Suprapubic skin (tissue), 4 donors: Measurements from ENCODE around the gene FER.

Experiments
- EP300 ChIP-seq: sonication (generic); formaldehyde crosslinking; IDR thresholded peaks from one replicate; pipeline ENCODE4 v1.6.1; 2017; ENCODE audit warnings: antibody characterized with exemption
- POLR2A ChIP-seq, 2 donors: fragments of 450-650 bp; IDR thresholded peaks; one replicate each; pipeline ENCODE4 v1.6.1; 2017; ENCODE audit warnings: antibody characterized with exemption in 2 of 2, mild to moderate bottlenecking in 2 of 2, moderate library complexity in 2 of 2
- POLR2AphosphoS5 ChIP-seq, 3 donors: sonication (generic); formaldehyde crosslinking; IDR thresholded peaks; one replicate each; pipeline ENCODE4 v1.6.1; 2017; ENCODE audit warnings: antibody characterized with exemption in 3 of 3
- TF ChIP-seq, protein P1 (sequence below), 2 donors: fragments of 200-600 bp in 1 of 2; fragments of 450-650 bp in 1 of 2; sonication (generic) in 1 of 2; IDR thresholded peaks; one replicate each; pipeline ENCODE4 v1.5.1; 2016 to 2019; ENCODE audit warnings: antibody characterized with exemption in 2 of 2, mild to moderate bottlenecking in 1 of 2, moderate library complexity in 1 of 2

DNA sequence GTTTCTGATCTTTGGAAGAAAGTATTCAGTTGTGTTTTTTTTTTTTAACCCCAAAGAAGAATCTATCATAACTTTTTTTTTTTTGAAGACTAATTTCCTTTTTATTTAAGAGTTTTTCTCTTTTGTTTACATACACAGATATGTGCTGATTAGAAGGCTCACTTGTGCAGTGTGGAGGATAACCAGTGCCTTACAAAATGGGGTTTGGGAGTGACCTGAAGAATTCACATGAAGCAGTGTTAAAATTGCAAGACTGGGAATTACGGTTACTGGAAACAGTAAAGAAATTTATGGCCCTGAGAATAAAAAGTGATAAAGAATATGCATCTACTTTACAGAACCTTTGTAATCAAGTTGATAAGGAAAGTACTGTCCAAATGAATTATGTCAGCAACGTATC is 50.3 kb downstream of the FER start:
- TF ChIP-seq POLR2A (IDR thresholded peaks at IDR 0.05) (no peak), EP300 (no peak), POLR2AphosphoS5 (IDR thresholded peaks at IDR 0.05) (no peak)
- TF ChIP-seq, protein P1, sequence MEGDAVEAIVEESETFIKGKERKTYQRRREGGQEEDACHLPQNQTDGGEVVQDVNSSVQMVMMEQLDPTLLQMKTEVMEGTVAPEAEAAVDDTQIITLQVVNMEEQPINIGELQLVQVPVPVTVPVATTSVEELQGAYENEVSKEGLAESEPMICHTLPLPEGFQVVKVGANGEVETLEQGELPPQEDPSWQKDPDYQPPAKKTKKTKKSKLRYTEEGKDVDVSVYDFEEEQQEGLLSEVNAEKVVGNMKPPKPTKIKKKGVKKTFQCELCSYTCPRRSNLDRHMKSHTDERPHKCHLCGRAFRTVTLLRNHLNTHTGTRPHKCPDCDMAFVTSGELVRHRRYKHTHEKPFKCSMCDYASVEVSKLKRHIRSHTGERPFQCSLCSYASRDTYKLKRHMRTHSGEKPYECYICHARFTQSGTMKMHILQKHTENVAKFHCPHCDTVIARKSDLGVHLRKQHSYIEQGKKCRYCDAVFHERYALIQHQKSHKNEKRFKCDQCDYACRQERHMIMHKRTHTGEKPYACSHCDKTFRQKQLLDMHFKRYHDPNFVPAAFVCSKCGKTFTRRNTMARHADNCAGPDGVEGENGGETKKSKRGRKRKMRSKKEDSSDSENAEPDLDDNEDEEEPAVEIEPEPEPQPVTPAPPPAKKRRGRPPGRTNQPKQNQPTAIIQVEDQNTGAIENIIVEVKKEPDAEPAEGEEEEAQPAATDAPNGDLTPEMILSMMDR (IDR thresholded peaks at IDR 0.05): no peak
